Stimulated activated CD4-positive, alpha-beta T cell treated with anti-CD3 and anti-CD28 coated beads, TNF-alpha, amount 100 ng/mL, for 48 hours (primary cell): ENCODE data around the gene MYH11.

Experiments
- DNase-seq, 3 donors: peaks; one replicate each; pipeline ENCODE4 v3.0.0-alpha.2; 2020; ENCODE audit warnings: low read depth in 3 of 3

Gene MYH11

GRCh38 chr16:15778204-15778743 is 78.6 kb downstream of the MYH11 start:
- no peak for DNase-seq

- DNase-seq = no peak
Observed at GRCh38 chr16:15777533-15778203, 79.2 kb downstream of the MYH11 start.

- DNase-seq = no peak
Observed at GRCh38 chr16:15776572-15776971, 80.3 kb downstream of the MYH11 start.

GRCh38 chr16:15775663-15776304 is 81.0 kb downstream of the MYH11 start:
- DNase-seq = no peak

GRCh38 chr16:15775209-15775608 is 81.6 kb downstream of the MYH11 start:
- DNase-seq = no peak

GRCh38 chr16:15773968-15774367 is 82.9 kb downstream of the MYH11 start:
- no peak for DNase-seq

- no peak for DNase-seq
Observed at GRCh38 chr16:15772579-15773293, 84.1 kb downstream of the MYH11 start.

GRCh38 chr16:15771694-15772093 is 85.1 kb downstream of the MYH11 start:
- DNase-seq = no peak

- DNase-seq = no peak
Observed at GRCh38 chr16:15770512-15770911, 86.3 kb downstream of the MYH11 start.

GRCh38 chr16:15770107-15770506 is 86.7 kb downstream of the MYH11 start:
- no peak for DNase-seq

- no peak for DNase-seq
Observed at GRCh38 chr16:15769239-15769638, 87.6 kb downstream of the MYH11 start.

- DNase-seq = no peak
Observed at GRCh38 chr16:15768201-15768600, 88.6 kb downstream of the MYH11 start.

GRCh38 chr16:15766918-15767317 is 89.9 kb downstream of the MYH11 start:
- DNase-seq = no peak

GRCh38 chr16:15765880-15766279 is 90.9 kb downstream of the MYH11 start:
- no peak for DNase-seq

- DNase-seq = no peak
Observed at GRCh38 chr16:15765116-15765515, 91.7 kb downstream of the MYH11 start.

- no peak for DNase-seq
Observed at GRCh38 chr16:15764112-15764511, 92.7 kb downstream of the MYH11 start.

- DNase-seq = no peak
Observed at GRCh38 chr16:15760129-15760528, 96.7 kb downstream of the MYH11 start.

- DNase-seq = no peak
Observed at GRCh38 chr16:15759070-15759469, 97.8 kb downstream of the MYH11 start.

GRCh38 chr16:15757630-15758251 is 99.1 kb downstream of the MYH11 start:
- DNase-seq = no peak

GRCh38 chr16:15757077-15757386 is 99.8 kb downstream of the MYH11 start:
- no peak for DNase-seq

- no peak for DNase-seq
Observed at GRCh38 chr16:15754821-15755534, 101.8 kb downstream of the MYH11 start.
